Stimulated activated CD8-positive, alpha-beta memory T cell treated with anti-CD3 and anti-CD28 coated beads, Interleukin-15, amount 100 ng/mL, for 48 hours (primary cell): Measurements from ENCODE around the gene RFT1.

Experiments used
- DNase-seq, 2 donors: peaks; one replicate each; pipeline ENCODE4 v3.0.0-alpha.2; 2020; ENCODE audit warnings: low read depth in 2 of 2

RFT1 gene

DNA sequence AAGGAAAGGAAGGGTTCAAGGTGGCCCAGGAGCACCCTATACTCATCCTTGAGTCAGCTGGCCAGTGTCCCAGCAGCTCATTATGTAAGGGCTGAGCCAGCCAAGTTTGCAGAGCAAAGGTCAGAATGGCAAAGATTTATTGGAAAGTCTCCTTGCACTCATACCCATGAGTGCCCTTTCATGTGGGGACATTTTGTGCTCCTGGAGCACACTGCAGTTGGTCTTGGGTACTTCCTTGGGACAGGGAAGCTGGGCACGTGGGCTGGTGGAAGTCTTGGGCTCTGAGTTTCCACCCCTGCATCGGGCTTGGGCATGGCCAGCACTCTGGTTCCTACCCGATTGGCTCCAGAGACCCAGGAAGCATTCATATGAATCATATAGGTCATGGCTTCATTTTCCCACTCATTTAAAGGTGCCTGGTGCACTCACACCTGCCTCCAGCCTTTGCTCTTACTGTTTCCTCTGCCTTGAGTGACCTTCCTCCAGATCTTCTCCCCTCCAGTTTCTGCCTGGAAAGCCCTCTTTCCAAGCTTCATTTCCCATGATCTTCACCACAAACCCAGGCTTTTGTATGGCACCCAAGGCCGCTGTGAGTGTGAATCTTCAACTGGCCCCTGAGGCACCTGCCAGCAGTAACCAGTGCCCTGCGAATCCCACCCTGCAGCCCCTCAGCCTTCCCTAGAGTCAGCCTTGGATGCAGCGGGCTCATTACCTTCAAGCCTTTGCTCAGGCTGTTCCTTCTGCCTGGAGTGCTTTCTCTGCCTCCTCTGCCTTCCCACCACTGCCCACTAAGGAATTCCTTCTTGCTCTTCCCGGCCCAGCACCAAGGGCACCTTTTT is 20.2 kb upstream of the RFT1 start:
- DNase-seq, result no peak

- DNase-seq, result no peak
Measured at GRCh38 chr3:53149699-53150098, 19.5 kb upstream of the RFT1 start.

GRCh38 chr3:53149006-53149690 is 18.9 kb upstream of the RFT1 start:
- DNase-seq, result no peak

DNA sequence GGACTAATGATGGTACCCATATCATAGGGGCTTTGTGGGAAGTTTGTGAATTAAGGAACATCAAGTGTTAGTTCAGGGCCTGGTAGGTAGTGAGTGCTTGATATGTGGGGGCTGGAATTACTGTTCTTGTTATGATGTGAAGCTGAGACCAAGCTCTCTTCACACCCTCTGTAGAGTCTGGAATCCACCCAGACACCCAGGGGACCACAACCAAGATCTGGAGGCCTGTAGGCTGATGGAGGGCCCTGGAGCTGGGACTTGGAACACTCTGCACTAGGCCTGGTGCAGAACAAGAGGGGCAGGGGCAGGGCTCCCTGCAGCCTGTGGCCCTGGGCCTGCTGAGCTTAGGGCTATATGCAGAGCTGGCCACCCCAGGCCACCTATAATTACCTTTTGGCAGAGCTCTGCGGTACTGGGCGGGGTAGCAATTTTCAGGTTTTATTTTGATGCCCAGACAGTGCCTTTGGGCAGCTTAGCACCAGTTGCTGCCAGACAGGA is 17.7 kb upstream of the RFT1 start:
- no peak for DNase-seq

DNA sequence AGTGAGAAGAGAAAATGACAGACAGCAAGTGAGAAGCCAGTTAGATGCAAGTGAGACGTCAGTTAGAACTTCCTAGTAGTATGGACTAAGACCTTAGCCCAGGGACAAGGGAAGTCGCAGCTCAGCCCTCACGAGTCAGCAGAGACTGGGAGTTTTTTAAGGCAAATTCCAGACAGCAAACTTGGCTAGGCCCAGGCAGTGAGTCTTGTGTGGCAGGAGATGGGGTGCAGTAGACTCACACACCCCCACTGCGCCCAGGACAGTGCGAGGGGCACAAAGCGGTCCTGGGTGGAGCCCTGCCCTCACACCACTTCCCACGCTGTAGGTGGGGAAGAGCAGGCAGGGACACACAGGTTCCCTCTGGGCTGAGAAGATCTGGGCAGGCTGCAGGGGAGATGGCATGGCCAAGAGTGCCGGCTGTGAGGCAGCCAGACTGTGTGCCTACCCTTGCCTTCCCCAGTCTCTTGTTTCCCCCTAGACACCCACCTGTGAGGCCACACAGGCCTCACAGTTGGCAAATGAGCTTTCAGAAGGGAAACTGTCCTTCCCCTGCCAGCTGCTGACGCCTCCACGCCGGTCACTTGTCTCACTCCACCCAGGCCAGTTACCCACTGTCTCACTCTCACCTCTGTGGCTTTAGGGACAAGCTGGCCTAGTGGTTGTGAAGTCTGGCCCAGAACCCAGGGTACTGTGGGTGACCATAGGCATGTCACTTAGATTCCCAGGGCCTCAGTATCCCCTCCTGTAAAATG is 17.1 kb upstream of the RFT1 start:
- DNase-seq, result no peak

DNA sequence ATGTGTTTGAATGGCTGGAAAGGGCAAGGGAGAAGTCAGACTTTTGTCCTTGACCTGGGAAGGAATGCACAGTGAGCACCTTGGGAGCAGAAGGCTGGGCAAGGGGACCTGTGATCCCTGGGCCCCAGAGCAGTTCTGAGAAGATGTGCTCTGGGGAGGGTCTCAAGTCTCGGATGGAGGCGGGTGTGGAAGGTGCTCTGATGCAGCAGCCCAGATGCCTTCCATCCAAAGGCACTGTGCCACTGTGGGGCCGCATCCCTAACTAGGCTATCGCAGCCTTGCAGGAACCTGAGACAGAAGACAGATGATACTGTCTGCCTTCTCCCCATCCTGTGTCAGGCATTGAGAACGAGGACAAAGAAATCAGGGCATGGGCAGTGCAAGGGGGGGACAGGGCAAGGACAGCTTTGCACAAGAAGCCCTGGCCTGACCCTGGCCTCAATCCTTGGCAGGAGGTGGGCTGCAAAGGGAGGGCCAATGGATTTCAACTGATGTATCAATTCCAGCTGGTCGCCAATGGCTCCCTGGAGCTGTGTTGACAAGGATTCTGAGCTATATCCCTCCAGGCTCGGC is 16.2 kb upstream of the RFT1 start:
- no peak for DNase-seq

- no peak for DNase-seq
Measured at GRCh38 chr3:53145713-53146080, 15.5 kb upstream of the RFT1 start.

DNA sequence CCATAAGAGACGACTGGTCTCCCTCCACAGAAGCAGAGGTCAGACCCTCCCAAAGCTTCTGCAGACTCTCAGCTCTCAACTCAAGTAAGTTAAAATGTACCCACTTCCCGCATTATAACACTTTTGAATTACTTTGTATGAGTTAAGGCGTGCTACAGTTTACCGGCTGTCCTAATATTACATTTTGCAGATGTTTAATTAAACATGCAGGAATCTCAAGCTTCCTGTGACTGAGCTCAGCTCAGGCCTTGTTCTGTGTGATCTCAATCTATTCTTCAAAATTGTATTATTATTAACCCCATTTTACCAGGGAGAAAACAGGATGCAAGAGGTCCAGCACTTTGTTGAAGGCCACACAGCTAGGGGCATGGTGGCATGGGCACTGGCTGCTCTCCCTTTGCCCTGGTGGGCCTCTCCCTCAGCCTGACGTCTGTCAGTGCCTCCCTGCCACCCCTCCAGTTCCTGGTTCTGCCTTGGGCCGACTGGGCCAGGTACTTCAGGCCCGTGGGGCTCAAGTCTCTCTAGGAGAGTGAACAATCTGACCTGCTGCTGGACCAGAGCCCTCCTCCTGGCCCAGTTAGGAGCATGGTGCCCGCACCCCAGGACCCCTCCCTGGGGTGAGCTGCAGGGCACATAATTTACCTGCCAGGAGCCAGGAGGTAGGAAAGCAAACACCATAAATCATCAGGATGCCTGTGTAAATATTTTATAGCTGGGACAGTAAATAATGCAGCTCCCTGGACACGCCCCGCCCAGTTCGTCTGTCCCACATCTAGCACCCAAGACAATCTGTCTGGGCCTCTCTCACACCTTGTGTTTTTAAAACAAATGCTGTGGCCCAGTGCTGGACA is 14.9 kb upstream of the RFT1 start:
- DNase-seq, result no peak

DNA sequence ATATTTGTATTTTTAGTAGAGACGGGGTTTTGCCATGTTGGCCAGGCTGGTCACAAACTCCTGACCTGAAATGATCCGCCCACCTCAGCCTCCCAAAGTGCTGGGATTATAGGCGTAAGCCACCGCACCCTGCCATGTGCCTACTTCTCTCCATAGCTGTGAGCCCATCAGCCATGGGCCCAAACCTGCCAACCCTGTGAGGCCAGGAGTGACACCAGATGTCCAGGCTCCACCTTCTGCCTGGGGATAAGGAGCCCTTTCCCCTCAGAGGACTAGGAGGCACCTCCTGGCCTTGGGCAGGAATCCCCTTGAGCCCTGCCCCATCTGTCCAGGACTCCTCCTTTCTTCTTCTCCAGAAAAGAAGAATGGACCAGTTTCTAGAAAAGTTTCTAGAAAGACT is 14.2 kb upstream of the RFT1 start:
- DNase-seq, result no peak

DNA sequence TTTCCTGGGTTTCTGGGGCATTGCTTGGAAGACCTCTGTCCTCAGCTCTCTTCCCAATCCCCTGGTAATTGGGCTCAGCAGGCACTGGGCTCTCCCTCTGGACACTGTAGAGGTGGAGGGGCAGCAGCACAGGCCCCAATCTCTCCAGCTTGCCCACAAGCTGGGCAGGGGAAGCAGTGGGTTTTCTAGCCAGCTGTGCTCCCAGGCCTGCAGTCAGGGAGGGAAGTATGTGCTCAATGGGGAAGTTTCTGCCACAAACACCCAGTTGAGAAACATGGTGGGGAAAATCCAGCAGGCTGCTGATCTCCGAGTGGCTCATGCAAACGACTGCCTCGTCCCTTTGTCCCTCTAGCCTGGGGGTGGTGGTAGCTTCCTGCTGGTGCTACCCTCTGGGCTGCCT is 12.8 kb upstream of the RFT1 start:
- no peak for DNase-seq

GRCh38 chr3:53140847-53141845 is 10.9 kb upstream of the RFT1 start:
- no peak for DNase-seq

GRCh38 chr3:53139906-53140846 is 9.9 kb upstream of the RFT1 start:
- no peak for DNase-seq

- no peak for DNase-seq
Measured at GRCh38 chr3:53137835-53138446, 7.7 kb upstream of the RFT1 start.

DNA sequence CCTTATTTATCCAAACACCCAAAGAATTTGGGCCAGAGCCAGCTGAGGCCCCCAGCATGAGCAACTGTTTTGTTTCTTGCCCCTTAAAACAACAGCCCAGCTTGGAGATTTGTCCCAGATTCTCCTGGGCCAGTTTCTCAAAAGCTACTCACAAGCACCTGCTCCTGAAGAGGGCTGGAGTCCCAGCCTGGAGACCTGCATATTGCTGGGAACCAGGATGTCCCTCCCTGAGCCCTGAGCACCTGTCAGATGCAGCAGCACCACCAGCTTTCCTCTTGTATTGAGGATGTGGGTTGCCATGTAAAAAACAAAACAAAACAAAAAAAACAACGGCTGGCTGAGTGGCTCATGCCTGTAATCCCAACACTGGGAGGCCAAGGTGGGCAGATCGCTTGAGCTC is 7.0 kb upstream of the RFT1 start:
- DNase-seq, result no peak

GRCh38 chr3:53134631-53135232 is 4.5 kb upstream of the RFT1 start:
- DNase-seq, result peak; percentile 41 to 49

- DNase-seq, result no peak
Measured at GRCh38 chr3:53132347-53132746, 2.1 kb upstream of the RFT1 start.

GRCh38 chr3:53131096-53131495 is 861 bp upstream of the RFT1 start:
- no peak for DNase-seq

DNA sequence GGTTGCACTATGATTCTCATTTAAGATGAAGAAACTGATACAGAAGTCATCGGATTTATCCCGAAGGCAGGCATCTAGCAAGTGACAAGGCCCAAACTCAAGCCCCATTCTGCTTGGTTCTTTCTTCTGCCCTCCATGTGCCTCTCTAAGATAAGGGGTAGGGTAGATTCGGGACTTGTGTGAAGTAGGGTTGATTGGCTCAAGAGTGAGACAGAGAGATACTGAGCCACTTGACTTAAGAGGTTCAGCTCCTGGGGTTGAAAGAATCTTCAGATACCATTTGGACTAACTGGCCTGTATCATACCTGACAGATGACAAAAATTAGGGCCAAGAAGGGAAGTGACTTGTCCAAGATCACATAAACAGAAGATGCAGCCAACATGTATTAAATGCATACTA is 891 bp downstream of the RFT1 start:
- no peak for DNase-seq
